NK-92 treated with Interleukin-12 subunit alpha and Interleukin-12 subunit beta, amount 100 ng/mL, for 24 hours (cell line): ENCODE measurements around the gene RAB11FIP5.

Source experiments
- DNase-seq: peaks from one replicate; lab custom pipeline; 2025; lab: John Stamatoyannopoulos, UW

The RAB11FIP5 gene

DNA sequence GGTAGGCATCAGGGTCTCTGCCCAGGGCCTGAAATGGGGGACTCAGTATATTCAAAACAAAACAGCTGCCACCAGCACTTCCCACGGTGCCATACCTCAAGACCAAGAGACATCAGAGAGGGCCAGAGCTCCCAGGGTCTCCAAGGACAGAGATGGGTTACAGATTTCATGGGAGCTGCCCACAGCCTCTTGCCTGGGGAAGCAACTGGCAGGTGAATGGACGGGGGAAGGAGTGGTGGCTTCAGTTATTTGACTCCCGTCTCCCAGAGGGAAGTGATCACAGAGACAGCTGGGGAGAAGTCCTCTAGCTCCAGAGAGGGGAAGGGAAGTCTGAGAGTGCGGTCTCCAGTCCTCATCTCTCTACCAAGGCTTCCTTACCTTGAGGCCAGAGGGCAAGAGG, 25.4 kb downstream of the RAB11FIP5 start:
- no peak for DNase-seq

DNA sequence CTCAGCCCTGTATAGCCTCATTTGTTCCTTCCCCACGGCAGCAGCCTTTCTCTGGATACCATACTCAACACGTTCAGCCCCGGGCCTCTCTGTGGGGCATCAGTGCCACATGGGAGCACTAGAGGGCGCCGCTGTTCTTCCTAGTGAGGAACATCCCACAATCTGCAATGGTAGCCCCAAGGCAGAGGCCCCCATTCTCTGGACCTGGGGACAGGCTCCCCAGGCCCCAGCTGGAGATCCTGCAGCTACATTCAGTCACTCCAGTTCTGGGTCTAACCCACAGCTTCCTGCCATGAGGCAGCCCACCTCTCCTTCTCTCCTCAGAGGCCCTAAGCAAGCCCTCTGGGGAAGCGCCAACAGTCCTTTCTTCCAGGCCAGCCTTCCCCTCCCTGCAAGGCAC, 27.1 kb downstream of the RAB11FIP5 start:
- DNase-seq, result peak; percentile 48

DNA sequence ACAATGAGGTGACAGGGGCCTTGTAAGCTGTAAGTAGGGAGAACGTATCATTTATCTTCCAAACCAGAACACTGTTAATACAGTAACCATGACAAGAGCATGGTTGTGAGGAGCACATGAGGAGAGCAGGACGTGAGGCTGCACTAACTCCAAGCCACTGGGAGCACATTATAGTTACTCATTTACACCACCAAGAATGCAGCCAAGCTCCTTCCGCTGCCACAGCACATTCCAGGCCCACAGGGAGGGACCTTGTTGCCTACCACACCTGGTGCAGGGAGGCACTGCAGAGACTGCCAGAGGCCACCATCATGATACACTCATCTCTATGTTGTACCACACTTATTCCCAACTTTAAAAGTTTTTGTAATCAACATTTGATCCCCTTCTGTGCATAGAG, 27.8 kb downstream of the RAB11FIP5 start:
- DNase-seq, result no peak

DNA sequence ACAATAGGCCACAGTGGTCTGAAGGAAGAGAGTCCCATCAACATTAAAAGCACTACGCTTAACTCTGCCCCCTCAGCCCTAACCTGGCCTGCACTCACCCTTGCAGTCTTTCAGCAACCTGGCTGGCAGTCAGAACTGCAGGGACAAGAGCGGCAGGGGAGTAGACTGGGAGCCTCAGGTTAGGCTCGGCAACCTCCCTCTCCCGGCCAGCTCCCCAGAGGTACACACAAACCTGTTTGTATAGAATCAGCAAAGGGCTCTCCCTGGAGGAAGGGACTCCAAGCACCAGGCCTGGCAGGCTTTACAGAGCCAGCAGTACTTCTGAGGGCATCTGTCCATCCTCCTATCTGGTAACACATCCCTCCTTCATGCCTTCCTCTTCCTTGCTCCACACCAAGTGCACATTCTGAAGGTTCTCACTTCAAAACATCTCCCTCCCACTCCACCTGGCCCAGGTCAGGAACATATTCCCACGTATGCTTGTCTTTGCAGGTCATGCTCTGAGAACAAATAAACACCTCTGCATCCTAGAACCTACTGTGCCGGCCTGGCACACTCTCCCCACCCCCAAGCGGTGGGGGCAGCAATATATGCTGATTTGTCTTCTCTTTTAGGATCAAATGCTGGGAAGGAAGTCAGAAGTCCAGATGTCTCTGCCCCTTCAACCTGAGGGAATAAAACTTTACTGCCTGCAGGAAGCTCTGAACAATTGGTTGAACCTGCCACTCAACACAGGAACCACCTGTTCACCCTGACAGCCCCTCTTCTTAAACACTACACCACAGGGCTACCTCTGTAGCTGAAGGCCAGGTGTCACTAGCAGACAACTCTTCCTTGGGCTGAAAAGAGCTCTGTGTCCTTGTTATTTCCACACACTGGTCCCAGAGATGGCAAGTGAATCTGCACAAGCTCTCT, 28.6 kb downstream of the RAB11FIP5 start:
- no peak for DNase-seq

DNA sequence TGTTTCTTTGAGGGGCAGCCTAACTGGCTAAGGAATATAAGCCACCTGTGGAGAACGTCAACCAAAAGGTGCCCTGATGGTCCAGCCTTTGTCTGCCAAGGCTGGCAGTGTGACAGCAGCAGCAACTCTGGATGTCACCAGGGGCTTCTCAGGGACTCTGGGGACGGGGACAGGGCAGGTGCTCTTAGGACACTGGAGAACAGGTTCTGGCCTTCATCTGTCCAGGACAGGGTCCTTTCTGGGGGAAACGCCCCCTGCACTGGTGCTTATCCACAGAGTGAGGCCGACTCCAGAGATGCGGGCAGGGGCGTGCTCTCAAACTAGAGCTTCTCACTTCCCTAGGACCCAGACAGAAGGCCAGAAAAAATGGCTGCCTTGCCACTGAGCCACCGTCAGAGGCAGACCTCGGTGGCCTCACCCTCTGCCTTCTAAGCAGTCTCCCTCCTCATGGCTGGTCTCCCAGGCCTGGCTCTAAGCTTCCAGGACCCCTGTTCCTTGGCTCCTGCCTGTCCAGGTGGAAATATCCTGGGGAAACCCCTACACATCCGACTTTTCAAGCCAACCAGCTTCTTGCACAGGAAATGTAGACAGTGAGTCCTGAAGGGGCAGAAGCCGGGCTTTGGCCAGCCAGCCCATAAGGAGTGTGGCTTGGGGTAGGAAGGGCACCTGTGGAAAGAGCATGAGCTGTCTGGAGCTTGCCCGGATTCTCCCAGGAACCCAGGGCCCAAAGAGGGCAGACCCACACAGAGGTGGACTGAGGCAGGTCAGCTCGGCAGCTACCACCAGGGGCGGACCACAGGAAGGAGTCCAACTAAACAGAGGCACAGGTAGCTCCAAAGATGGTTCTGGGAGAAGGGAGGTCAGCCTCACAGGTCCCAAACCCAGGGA, 30.0 kb downstream of the RAB11FIP5 start:
- no peak for DNase-seq

DNA sequence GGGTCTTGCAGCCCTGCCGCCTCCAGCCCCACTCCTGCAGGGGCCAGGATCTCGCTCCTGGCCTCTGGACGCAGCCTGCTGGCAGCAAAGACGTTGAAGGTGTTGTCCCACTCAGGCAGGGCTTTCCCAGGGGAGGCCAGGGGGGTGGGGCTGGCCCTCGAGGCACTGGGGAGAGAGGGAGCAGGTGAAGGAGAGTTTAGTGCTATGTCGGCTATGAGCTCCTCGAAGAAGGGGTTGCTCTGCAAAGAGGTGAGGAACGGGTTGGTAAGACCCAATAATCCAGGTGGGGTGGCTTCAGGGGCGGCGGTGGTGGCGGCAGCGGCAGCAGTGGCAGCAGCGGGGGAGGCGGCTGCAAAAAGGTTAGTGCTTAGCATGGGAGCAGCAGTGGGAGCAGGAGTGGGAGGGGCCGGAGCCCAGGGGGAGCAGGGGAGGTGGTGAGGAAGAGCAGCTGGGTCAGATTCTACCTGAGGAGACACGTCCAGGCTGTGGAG, 31.5 kb downstream of the RAB11FIP5 start:
- DNase-seq, result no peak

DNA sequence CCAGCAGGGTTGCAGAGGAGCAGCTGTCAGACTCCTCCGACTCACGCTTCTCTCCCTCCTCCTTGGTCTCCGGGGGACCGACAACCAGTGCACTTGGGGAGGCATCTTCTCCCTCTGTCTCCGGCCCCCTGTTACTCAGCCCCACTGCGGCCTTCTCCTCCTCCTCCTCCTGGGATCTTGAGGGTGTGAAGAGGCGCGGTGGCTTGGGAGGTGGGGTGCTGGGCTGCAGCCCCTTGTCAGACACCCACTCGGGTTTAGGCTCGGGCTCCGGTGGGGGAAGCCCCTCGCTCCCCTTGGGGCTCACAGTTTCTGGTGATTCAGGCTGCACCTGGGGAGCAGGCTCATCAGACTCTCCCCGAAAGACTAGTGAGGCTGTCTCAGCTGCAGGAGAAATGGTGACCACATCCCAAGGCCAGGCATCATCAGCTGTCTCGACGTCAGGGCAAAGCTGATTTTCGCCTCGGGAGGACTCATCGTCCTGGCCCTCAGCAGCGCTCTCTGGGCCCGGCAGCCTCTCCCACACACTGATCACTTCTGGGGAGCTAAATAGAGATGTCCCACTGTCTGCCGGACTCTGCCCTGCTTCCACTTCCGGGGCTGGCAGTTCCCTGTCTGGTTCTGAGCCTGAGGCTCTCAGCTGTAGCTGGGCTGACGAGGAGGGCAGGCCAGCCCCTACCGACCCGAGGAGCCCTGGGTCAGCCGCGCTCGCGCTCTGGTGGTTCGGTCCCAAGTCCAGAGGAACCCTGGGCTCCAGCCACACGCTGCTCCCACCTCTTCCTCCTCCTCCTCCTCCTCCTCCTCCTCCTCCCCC, 32.2 kb downstream of the RAB11FIP5 start:
- DNase-seq, result no peak

DNA sequence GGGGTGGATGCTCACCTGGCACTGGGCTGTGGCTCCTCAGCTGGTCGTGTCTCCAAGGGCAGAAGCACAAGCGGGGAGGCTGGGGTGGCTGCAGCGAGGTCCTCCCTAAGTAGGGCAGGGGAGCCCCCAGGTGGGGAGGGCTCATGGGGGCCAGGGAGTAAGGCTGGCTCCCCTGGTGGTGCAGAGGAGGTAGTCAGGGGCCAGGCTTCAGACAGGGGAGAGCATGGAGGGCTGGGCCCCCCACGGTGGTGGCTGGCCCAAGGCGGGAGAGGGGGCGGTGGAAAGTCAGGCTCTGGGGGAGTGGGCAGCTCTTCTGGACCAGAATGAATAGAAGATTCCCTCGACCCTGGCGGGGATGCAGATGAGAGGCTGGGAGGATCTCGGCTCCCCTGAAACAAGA, 33.1 kb downstream of the RAB11FIP5 start:
- DNase-seq, result no peak

DNA sequence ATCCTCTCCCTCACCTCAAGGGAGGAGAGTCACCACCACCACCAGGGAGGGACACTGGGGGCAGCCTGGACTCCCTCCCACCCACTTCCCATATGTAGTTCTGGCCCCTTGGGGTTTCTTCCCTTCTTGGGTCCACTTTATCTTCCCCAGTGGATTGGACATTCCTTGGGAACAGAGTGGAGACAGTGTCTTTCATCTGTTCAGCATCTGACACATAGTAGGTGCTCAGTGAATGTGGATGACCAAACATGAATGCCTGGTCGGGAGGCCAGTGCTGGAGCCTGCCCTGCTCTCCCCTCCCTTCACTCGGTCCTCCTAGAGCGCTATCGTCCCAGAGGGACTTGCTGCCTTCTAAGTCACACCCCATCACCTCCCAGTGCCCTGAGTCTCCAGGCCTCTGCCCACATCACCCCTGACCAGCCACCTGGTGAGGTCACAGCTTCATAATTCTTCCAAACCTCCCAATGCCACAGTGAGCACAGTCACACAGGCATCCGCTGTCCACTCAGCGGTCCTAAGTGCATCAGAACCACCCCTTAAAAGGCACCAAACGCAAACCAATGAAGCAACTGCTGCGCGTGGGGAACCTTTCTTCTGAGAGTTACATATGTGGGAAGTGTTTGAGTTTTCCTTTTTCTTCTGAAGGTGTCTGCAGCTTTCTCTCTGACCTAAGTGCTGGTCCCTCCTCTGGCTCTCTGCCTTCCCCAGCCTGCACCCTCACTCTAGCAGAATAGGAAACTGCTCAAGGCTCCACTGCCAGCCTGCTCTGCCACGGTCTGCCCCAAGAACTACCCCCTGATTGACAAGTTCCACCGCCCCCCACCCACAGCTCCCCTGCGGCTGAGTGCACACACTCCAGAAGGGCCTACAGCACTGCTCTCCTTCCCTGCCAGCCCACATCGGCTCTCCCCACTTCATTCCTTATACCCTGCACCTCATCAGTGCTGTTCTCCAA, 34.0 kb downstream of the RAB11FIP5 start:
- no peak for DNase-seq

DNA sequence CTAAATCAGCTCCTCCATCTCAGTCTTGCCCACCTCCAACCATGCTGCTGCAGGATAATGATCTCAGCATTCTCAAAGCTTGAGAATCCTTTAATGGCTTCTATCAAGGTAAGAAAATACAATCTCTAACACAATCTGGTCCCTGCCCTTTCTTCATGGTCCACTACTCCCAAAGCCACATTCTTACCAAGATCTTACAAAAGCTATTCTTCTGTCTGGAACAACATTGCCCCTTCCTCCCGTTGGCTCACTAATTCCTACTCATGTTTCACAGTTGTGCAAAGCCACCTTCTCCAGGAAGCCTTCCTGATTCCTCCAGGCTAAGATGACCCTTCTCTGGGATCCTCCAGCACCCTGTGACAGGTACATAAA, 35.3 kb downstream of the RAB11FIP5 start:
- no peak for DNase-seq

DNA sequence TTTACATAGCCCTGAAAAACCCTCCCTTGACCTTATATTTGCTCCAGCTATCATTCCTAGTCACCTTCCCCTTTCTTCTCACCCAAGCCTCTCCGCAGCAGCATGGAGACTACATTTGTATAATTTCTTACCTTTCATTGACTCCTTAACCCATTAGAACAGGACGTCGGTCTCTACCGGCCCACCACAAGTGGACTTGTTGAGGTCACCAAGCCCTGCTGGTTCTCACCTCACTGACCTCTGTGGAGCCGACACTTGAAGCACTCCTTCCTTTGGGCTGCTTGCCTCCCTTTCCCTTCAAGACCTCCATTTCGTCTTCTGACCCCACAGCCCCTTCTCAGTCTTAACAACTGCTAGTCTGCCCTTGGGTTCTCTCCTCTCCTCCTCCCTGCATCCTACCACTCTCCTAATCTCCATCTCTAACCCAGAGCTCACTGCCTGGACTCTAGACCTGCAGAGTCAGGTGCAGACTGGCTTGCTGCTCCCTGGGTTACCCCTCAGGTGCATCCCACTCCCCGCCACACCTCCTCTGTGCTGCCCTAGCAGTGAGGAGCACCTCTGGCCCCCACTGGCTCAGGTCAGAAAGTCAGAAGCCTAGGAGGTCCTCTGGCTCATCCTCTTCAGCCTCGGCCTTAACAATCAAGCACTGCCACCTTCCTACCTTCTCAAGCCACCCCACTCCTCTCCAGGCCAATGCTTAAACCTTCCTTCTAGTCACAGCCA, 35.9 kb downstream of the RAB11FIP5 start:
- no peak for DNase-seq

DNA sequence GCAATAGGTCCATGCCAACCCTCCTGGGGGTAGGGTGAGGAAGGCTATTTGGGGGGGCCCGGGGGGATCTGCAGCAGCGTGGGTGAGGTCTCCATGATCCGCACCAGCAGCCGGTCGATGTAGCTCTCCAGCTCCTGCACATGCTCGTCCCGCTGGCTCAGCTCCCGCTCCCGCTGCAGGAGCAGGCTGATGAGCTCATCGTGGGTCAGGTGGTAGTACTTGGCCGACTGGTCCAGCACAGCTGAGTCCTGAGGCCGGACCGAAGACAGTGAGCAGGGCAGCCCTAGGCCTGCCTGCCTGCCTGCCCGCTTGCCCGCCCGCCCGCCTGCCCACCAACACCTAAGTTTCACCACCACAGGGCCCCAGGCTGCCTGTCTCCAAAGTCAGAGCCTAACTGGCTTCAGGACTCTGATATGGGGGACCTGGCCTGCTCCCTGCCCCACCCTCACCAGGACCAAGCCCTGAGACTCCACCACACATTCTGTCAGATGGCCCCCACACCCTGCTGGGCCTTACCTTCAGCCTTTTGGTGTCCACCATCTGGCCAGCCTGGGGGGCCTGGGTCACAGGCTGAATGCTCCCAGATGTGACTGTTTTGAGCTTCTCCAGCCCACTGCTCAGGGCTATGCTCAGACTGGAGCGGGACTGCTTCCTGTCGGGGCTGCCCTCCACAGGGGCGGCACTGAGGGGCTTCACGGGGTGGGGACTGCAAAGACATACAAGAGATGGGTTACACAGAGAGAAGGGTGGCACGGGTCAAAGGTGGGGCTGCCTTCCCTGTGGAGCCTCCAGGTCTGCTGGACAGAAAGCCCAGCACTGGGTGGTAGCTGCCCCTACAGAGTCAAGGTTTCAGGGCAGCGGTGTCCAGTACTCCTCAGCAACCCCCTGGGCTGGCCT, 37.0 kb downstream of the RAB11FIP5 start:
- DNase-seq, result no peak

DNA sequence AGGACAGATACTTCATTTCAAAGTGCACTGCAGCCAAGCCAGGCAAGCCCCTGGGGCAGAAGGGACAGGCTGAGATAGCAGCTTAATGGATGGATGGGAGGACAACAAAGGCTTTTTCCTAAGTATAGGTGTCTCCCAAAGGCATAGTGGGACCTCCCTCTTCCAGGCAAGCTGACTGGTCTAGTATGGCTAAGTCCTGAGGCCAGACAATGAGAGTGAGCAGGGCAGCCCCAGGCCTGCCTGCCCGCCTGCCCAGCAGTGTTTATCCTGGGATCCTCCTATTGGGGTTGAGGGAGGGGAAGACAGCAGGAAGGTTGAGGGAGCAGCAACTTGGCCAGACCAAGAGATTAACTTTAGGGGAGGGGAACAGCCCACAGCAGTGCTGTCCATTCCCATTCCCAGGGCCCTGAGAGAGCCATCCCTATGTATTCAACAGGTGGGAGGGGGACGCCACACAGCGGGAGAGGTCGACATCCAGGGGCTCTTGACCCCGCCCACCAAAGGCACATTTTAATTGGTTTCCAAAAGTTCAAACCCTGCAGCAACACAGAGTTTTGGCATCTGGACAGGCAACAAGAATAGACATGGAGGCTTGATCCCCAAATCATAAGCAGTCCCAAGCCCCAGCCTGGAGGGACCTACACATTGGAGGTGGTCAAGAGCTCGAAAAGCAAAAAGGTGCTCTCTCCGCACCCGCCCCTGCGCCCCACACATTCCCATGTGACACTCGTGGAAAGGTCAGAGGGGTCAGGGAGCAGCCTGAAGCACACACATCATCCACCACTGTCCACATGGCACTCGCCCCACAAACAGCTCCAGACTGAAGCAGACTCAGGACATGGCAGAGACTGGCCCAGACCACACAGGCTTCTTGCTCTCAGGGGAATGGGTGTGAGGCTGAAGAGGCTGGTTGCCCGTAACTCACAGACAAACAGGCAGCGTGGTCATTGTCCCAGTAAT, 38.4 kb downstream of the RAB11FIP5 start:
- DNase-seq, result no peak

DNA sequence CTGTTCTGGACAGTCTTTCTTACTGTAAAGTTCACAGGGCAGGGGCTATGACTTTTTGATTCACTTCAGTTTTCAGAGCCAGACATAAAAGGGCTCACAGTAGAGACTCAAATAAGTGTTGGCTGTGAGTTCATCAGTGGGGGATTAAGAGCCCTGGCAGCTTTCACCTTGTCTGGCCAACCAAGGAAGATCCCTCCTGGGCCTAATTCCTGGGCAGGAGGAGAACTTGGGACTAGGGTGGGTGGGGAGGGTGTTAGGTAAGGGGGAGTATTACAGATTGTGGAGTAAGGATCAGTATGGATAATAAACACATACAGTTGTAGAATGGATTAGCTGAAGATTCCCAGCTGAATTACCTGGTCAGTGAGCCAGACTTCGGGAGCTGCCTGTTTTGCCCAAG, 40.3 kb downstream of the RAB11FIP5 start:
- DNase-seq, result no peak

DNA sequence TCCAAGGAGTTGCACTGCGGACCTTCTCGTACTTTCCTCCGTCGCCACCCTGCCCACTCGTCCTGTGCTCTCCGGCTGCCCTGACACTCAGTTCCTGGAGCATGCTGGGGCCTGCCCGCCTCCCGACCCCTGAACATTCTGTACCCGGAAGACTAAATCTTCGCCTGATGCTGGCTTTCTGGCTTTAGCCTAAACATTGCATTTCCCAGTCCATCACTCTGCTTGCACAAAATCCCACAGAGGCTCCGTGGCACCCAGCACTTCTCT, 40.7 kb downstream of the RAB11FIP5 start:
- no peak for DNase-seq

DNA sequence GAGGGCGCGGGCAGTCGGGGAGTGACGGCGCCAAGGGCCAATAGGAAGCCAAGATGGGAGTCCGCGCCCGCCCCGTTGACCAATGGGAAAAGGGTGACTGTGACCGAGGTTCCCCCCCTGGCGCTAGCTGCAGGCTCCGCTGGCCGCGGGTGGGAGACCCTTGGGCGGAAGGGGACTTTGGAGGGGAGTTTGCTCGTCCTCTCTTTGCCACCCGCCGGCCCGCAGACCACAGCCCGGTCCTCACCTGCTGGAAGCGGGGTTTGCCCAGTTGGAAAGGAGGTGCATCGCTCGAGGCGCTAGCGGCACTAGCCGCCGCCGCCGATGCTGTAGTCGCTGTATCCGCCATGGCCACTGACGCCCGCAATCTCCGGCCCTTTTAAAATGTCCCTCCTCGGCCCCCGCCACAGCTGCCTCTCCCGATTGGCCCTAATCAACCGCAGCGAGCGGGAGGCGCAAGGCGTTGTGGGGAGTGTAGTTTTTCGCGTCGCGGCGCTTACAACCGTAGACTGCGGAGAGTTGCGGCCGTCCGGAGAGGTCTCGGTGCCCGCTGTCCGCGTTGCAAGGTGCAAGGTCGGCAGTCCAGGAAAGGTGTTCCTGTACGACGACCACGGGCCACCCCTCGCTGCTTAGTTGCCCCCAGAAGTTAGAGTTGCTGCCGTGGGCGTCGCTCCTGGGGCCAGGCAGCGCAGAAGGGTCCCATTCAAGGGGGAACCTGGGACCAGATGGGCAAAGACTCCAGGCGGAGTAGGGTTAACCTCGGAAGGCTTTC, 41.2 kb downstream of the RAB11FIP5 start, which contains the start of gene SFXN5:
Gene SFXN5, minus strand, starts transcription at position 353 of the 769 bp plus-strand sequence. Its CDS starts 7 bp downstream, at position 346.
- peak; percentile 95 for DNase-seq

DNA sequence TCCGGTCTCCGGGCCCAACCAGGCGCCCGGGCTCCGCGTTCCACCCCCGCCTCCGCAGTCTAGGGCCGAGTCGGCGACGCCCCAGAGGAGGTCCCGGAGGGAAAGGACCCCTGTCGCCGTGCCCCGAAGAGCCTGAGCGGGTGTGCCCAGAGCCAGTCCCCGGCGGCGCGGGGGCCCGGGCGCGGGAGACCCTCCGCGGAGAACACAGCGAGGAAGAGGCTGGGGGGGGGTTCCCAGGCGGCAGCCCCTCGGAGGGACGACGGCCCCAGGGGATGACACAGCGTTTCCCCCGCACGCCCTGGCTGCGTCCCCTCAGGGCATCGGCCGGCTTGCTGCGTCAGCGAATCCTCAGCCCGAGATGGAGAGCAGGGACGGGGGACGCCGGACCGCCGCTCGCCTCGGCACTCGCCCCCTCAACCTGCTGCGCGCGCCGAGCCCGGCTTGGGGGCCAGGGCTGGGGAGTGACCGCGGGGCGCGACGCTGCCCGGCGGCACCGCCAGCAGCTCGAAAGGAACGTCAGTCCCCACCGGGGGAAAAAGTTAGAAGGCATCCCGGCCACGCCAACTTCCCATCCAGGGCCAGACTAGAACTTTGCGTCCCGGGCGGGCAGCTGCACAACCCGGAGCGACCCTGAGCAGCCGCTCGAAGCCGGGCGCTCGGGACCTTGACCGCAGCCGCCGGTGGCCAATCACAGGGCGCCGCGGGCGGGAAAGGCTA, 41.9 kb downstream of the RAB11FIP5 start:
- DNase-seq, result peak; percentile 39
